Measurements from ENCODE around the gene PPP3CA. TPM values are rescaled to one million over a fixed set of nuclear protein-coding genes. Genes with fewer than 3 reads are reported as not detected.

Gene PPP3CA
- total RNA-seq, 1 experiment from 2014 or later: 133 TPM

DNA sequence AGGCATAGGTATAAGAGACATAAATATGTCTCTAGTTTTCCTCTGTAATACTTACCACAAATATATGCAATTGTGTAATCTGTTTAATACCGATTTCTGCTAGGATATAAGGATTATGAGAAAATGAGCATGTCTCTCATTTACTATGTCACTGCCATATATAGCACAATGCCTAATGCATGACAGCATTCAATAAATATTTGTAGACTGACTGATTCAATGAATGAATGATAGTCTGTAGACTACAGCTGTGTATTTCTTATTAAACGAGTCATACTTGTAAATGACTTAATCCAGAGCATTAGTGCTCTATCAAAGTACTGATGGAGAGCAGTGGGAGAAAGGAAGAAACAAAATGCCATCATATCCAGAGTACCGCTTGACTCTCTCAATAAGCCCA, 175.6 kb downstream of the PPP3CA start:
- Histone ChIP-seq H3K27me3 (ENCODE audit: insufficient read depth, low read length) (no peaks in the 10 kb centered on the region), H3K9me2 (ENCODE audit: insufficient read depth) (no peaks in the 10 kb centered on the region), H3K27ac (ENCODE audit: low read depth, low read length) (peak overlapping the region; percentile 49; the same call in 1 of the 2 replicates), H3K9ac (ENCODE audit: low read length) (no peak overlapping the region; the same call in 1 of the 2 replicates), H3K4me3 (replicated peaks in 1 of 2; ENCODE audit: low read depth in 1 of 2, low read length in 2 of 2) (no peak overlapping the region), H2AFZ (ENCODE audit: low read depth, low read length, poor library complexity, severe bottlenecking) (no peak overlapping the region), H3K9me3 (ENCODE audit: control insufficient read depth in 1 of 2, insufficient read depth in 1 of 2, low read depth in 1 of 2, low read length in 2 of 2) (no peaks in the 10 kb centered on the region), H4K20me1 (ENCODE audit: insufficient read depth) (no peaks in the 10 kb centered on the region), H3K36me3 (ENCODE audit: control insufficient read depth in 1 of 2, insufficient read depth in 2 of 2, low read length in 2 of 2) (0 out of 4 replicates have a peak, but pooled peaks cover 0 to 4% of the 10 kb centered on the region in 2 experiments), H3K79me2 (ENCODE audit: insufficient read depth, low read length) (peaks cover 75% of the 10 kb centered on the region), H3K4me2 (ENCODE audit: low read length) (peak overlapping the region; percentile 37), H3K4me1 (ENCODE audit: control insufficient read depth in 1 of 2, insufficient read depth in 2 of 2, low read length in 2 of 2) (peaks cover 89 to 93% of the 10 kb centered on the region in 2 experiments)
- DNase-seq (ENCODE audit: low read depth, low spot score): no peak
- no TSS peak for BruUV-seq (replicated peaks)
- ATAC-seq: peak; percentile 29; the same call in 1 of the 2 replicates
- ChIA-PET RAD21 (ENCODE audit: low non-redundant PET in 1 of 2, low total read pairs in 2 of 2, uncharacterized antibody in 2 of 2, unreplicated experiment in 2 of 2) (no interaction called here), CTCF (interaction anchor here (0.9 to 1.5 kb wide), 2 partner anchors 15 to 17 kb away, joined by 3 to 4 read pairs; no protein-coding TSS in a partner anchor), POLR2A (interaction anchor here (0.6 to 1.3 kb wide), 2 partner anchors 16 to 494 kb away, joined by 3 to 4 read pairs; no protein-coding TSS in a partner anchor)
- intact Hi-C loops (cut with micrococcal nuclease): no loop called here
- TF ChIP-seq RAD21 (IDR thresholded peaks at IDR 0.05; ENCODE audit: low read depth) (no peak), ZFX (IDR thresholded peaks at IDR 0.05) (no peak), CEBPB (IDR thresholded peaks at IDR 0.05; ENCODE audit: low read depth) (0 out of 2 replicates have a peak, but pooled peaks have one; percentile 30), EZH2 (IDR thresholded peaks at IDR 0.05) (no peak), SIN3A (IDR thresholded peaks at IDR 0.05; ENCODE audit: low read depth) (no peak), SRF (IDR thresholded peaks at IDR 0.05; ENCODE audit: low read depth) (peak; percentile 93), EZH2phosphoT487 (IDR thresholded peaks at IDR 0.05; ENCODE audit: borderline replicate concordance) (no peak), POLR2AphosphoS5 (IDR thresholded peaks at IDR 0.05; ENCODE audit: low read depth, low read length) (no peak), POLR2A (IDR thresholded peaks at IDR 0.05; ENCODE audit: borderline replicate concordance, extremely low read depth, insufficient read depth, insufficient read length) (no peak), EGR1 (IDR thresholded peaks at IDR 0.05; ENCODE audit: low read depth) (0 out of 2 replicates have a peak, but pooled peaks have one; percentile 8), JUND (IDR thresholded peaks at IDR 0.05) (peak; percentile 33; the same call in 1 of the 2 replicates), SP1 (IDR thresholded peaks at IDR 0.05; ENCODE audit: low read depth) (peak; percentile 39), CBX3 (IDR thresholded peaks at IDR 0.05; ENCODE audit: low read depth) (no peak), TCF7L2 (IDR thresholded peaks at IDR 0.05; ENCODE audit: borderline replicate concordance, extremely low read depth, insufficient read depth, insufficient read length) (no peak), ZNF274 (IDR thresholded peaks at IDR 0.05; ENCODE audit: low read depth, low read length) (no peak), ELF1 (IDR thresholded peaks at IDR 0.05; ENCODE audit: borderline replicate concordance, low read depth) (no peak)
- TF ChIP-seq, protein P1, sequence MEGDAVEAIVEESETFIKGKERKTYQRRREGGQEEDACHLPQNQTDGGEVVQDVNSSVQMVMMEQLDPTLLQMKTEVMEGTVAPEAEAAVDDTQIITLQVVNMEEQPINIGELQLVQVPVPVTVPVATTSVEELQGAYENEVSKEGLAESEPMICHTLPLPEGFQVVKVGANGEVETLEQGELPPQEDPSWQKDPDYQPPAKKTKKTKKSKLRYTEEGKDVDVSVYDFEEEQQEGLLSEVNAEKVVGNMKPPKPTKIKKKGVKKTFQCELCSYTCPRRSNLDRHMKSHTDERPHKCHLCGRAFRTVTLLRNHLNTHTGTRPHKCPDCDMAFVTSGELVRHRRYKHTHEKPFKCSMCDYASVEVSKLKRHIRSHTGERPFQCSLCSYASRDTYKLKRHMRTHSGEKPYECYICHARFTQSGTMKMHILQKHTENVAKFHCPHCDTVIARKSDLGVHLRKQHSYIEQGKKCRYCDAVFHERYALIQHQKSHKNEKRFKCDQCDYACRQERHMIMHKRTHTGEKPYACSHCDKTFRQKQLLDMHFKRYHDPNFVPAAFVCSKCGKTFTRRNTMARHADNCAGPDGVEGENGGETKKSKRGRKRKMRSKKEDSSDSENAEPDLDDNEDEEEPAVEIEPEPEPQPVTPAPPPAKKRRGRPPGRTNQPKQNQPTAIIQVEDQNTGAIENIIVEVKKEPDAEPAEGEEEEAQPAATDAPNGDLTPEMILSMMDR (IDR thresholded peaks at IDR 0.05 in 2 of 3, conservative IDR thresholded peaks at IDR 0.05 in 1 of 3; ENCODE audit: borderline replicate concordance in 1 of 3, insufficient read depth in 1 of 3, low read depth in 2 of 3, low read length in 2 of 3): no peak
- TF ChIP-seq, protein P2, sequence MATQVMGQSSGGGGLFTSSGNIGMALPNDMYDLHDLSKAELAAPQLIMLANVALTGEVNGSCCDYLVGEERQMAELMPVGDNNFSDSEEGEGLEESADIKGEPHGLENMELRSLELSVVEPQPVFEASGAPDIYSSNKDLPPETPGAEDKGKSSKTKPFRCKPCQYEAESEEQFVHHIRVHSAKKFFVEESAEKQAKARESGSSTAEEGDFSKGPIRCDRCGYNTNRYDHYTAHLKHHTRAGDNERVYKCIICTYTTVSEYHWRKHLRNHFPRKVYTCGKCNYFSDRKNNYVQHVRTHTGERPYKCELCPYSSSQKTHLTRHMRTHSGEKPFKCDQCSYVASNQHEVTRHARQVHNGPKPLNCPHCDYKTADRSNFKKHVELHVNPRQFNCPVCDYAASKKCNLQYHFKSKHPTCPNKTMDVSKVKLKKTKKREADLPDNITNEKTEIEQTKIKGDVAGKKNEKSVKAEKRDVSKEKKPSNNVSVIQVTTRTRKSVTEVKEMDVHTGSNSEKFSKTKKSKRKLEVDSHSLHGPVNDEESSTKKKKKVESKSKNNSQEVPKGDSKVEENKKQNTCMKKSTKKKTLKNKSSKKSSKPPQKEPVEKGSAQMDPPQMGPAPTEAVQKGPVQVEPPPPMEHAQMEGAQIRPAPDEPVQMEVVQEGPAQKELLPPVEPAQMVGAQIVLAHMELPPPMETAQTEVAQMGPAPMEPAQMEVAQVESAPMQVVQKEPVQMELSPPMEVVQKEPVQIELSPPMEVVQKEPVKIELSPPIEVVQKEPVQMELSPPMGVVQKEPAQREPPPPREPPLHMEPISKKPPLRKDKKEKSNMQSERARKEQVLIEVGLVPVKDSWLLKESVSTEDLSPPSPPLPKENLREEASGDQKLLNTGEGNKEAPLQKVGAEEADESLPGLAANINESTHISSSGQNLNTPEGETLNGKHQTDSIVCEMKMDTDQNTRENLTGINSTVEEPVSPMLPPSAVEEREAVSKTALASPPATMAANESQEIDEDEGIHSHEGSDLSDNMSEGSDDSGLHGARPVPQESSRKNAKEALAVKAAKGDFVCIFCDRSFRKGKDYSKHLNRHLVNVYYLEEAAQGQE (IDR thresholded peaks at IDR 0.05; ENCODE audit: low read depth): no peak
- TF ChIP-seq, protein P3, sequence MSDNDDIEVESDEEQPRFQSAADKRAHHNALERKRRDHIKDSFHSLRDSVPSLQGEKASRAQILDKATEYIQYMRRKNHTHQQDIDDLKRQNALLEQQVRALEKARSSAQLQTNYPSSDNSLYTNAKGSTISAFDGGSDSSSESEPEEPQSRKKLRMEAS (IDR thresholded peaks at IDR 0.05): no peak
- TF ChIP-seq, protein P4, sequence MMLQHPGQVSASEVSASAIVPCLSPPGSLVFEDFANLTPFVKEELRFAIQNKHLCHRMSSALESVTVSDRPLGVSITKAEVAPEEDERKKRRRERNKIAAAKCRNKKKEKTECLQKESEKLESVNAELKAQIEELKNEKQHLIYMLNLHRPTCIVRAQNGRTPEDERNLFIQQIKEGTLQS (IDR thresholded peaks at IDR 0.05): peak; percentile 41; the same call in 1 of the 2 replicates
- TF ChIP-seq, protein P5, sequence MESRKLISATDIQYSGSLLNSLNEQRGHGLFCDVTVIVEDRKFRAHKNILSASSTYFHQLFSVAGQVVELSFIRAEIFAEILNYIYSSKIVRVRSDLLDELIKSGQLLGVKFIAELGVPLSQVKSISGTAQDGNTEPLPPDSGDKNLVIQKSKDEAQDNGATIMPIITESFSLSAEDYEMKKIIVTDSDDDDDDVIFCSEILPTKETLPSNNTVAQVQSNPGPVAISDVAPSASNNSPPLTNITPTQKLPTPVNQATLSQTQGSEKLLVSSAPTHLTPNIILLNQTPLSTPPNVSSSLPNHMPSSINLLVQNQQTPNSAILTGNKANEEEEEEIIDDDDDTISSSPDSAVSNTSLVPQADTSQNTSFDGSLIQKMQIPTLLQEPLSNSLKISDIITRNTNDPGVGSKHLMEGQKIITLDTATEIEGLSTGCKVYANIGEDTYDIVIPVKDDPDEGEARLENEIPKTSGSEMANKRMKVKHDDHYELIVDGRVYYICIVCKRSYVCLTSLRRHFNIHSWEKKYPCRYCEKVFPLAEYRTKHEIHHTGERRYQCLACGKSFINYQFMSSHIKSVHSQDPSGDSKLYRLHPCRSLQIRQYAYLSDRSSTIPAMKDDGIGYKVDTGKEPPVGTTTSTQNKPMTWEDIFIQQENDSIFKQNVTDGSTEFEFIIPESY (IDR thresholded peaks at IDR 0.05; ENCODE audit: extremely low read depth, insufficient replicate concordance, low read length): no peak

All from HCT116 (cell line).